Lung (tissue), 12 donors: ENCODE measurements around the gene USP54. TPM values are rescaled to one million over a fixed set of nuclear protein-coding genes. Genes with fewer than 3 reads are reported as not detected.
"Not testable (repeated sequence)": the region's sequence is repeated elsewhere in the genome, so short reads cannot be mapped to it uniquely, and the experiment has no call there.

Source experiments
- ATAC-seq: fragments of 200-7000 bp; cut with Tn5 transposase; one replicate; pipeline ENCODE4 v1.9.1; 2020; ENCODE audit warnings: moderate number of reproducible peaks; ENCODE audit not compliant: insufficient read depth, low FRiP score
- DNase-seq, 3 donors: peaks; one replicate each; pipeline ENCODE4 v3.0.0-alpha.2; 2013 to 2017
- H3K27ac ChIP-seq, 2 donors: one replicate each; pipeline ENCODE4 v1.5.1; 2013; ENCODE audit warnings: mild to moderate bottlenecking in 2 of 2, moderate library complexity in 2 of 2, control low read depth in 1 of 2, inconsistent platforms in 1 of 2, low read depth in 1 of 2, low read length in 1 of 2
- H3K27me3 ChIP-seq, 3 donors: one replicate each; pipeline ENCODE4 v1.5.1; 2013; ENCODE audit warnings: low read length in 2 of 3; ENCODE audit not compliant: control insufficient read depth in 3 of 3, insufficient read depth in 3 of 3
- H3K36me3 ChIP-seq, 4 donors: one replicate each; pipeline ENCODE4 v1.5.1; 2013; ENCODE audit warnings: low read length in 4 of 4, mild to moderate bottlenecking in 1 of 4, moderate library complexity in 1 of 4; ENCODE audit not compliant: control insufficient read depth in 4 of 4, insufficient read depth in 4 of 4
- H3K4me1 ChIP-seq, 5 donors: one replicate each; pipeline ENCODE4 v1.5.1; 2013; ENCODE audit warnings: low read length in 5 of 5, mild to moderate bottlenecking in 2 of 5, moderate library complexity in 1 of 5; ENCODE audit not compliant: control insufficient read depth in 5 of 5, insufficient read depth in 5 of 5
- H3K4me3 ChIP-seq: one replicate; pipeline ENCODE4 v1.5.1; 2013; ENCODE audit warnings: mild to moderate bottlenecking, control low read depth, moderate library complexity
- H3K9ac ChIP-seq, 2 donors: one replicate each; pipeline ENCODE4 v1.5.1; 2013; ENCODE audit warnings: low read length in 2 of 2, control low read depth in 1 of 2; ENCODE audit not compliant: insufficient read depth in 1 of 2
- H3K9me3 ChIP-seq, 4 donors: one replicate each; pipeline ENCODE4 v1.5.1; 2013; ENCODE audit warnings: low read length in 3 of 4, mild to moderate bottlenecking in 1 of 4, moderate library complexity in 1 of 4; ENCODE audit not compliant: control insufficient read depth in 4 of 4, insufficient read depth in 3 of 4
- WGBS, 2 donors: extraction: QIAGEN DNeasy Blood & Tissue Kit; methylation state at CpG; one replicate each; pipeline ENCODE4 v1.1.7; 2013; 5-methylcytosine and 5-hydroxymethylcytosine counted together
- polyA plus RNA-seq, 2 donors: library from polyadenylated mRNA; stranded (reverse); fragments of 200-250 nt; gene quantifications; one replicate each; pipeline ENCODE4 v1.2.1, GENCODE V29; 2013
- total RNA-seq, 2 donors: library from RNA; depleted of rRNA in 1 of 2; stranded (reverse); fragments of >200 nt in 1 of 2; gene quantifications; one replicate each; pipeline ENCODE4 v1.2.1, GENCODE V29; 2014 to 2021
- TF ChIP-seq, protein P1 (sequence below): IDR thresholded peaks from 2 replicates; pipeline ENCODE4 v1.5.1; 2012; ENCODE audit warnings: mild to moderate bottlenecking; ENCODE audit errors: control extremely low read depth, extremely low read depth
- donor health status: control.
- donor health status: control.
- donor health status: Bipolar disorder and iron deficiency.
- donor health status: healthy.
- donor health status: DM: yes; HTN: yes; CAD: no.

The USP54 gene
- total and polyA plus RNA-seq, 4 donors, result 19.7 to 165 (median 62.9) TPM

DNA sequence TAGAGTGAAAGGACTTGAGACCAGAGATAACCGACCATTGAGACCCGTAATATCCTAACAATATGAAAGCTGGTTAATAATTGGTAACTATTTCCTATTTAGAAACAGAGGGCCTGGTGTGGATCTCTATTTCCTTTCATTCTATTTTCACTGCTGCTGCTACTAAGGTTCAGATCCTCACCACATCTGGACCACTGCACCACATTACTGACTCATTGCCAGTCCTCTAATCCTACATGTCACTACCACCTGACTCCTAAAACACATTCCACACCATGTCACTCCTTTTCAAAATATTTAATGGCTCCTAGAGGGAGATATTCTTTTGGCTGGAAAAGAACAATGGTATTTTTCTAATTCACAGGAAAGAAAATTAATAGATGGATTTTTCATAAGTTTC, 6.4 kb downstream of the USP54 start:
- ATAC-seq (no peak), DNase-seq (no peak)
- H3K9ac ChIP-seq, result no peak overlapping the region
- H3K27ac ChIP-seq, result peak overlapping the region in 1 of 2 donors; percentile 31
- H3K9me3 ChIP-seq, result no peaks in the 10 kb centered on the region
- no peaks in the 10 kb centered on the region for H3K27me3 ChIP-seq
- TF ChIP-seq, protein P1, sequence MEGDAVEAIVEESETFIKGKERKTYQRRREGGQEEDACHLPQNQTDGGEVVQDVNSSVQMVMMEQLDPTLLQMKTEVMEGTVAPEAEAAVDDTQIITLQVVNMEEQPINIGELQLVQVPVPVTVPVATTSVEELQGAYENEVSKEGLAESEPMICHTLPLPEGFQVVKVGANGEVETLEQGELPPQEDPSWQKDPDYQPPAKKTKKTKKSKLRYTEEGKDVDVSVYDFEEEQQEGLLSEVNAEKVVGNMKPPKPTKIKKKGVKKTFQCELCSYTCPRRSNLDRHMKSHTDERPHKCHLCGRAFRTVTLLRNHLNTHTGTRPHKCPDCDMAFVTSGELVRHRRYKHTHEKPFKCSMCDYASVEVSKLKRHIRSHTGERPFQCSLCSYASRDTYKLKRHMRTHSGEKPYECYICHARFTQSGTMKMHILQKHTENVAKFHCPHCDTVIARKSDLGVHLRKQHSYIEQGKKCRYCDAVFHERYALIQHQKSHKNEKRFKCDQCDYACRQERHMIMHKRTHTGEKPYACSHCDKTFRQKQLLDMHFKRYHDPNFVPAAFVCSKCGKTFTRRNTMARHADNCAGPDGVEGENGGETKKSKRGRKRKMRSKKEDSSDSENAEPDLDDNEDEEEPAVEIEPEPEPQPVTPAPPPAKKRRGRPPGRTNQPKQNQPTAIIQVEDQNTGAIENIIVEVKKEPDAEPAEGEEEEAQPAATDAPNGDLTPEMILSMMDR, result no peak
- H3K4me1 ChIP-seq, result peaks cover 0 to 29% (median 7%) of the 10 kb centered on the region in 5 donors
- no peak overlapping the region for H3K4me3 ChIP-seq
- no peaks in the 10 kb centered on the region for H3K36me3 ChIP-seq
- WGBS, 2 donors, result 71 to 72% methylated on average over 2 of the region's 2 CpGs

- no peak overlapping the region for H3K9ac ChIP-seq
- TF ChIP-seq, protein P1, result no peak
- no peak for DNase-seq
- H3K27me3 ChIP-seq, result no peaks in the 10 kb centered on the region
- WGBS, 2 donors, result 97 to 98% methylated on average over 2 of the region's 2 CpGs
- H3K27ac ChIP-seq, result no peak overlapping the region
- ATAC-seq, result no peak
- H3K36me3 ChIP-seq, result no peaks in the 10 kb centered on the region
- H3K4me1 ChIP-seq, result peaks cover 3 to 17% (median 8%) of the 10 kb centered on the region in 5 donors
- no peak overlapping the region for H3K4me3 ChIP-seq
- H3K9me3 ChIP-seq, result no peaks in the 10 kb centered on the region
These were observed 9.2 kb downstream of the USP54 start for GRCh38 chr10:73581918-73582317.

GRCh38 chr10:73578927-73579326, 12.2 kb downstream of the USP54 start:
- peaks cover 1 to 22% (median 13%) of the 10 kb centered on the region in 5 donors for H3K4me1 ChIP-seq
- not testable (repeated sequence) for H3K4me3 ChIP-seq, H3K27me3 ChIP-seq, H3K36me3 ChIP-seq, H3K9me3 ChIP-seq, H3K9ac ChIP-seq, H3K27ac ChIP-seq, ATAC-seq, DNase-seq
- 84 to 96% methylated on average over 6 of the region's 6 CpGs for WGBS, 2 donors

- DNase-seq, result peak; percentile 81 to 92 (median 82)
- Histone ChIP-seq H3K27ac (peak overlapping the region in 1 of 2 donors; percentile 90), H3K36me3 (no peaks in the 10 kb centered on the region), H3K9me3 (no peaks in the 10 kb centered on the region), H3K4me3 (no peak overlapping the region), H3K9ac (peak overlapping the region in 1 of 2 donors; percentile 3), H3K4me1 (peaks cover 1 to 22% (median 13%) of the 10 kb centered on the region in 5 donors), H3K27me3 (no peaks in the 10 kb centered on the region)
- ATAC-seq, result peak; percentile 72
- TF ChIP-seq, protein P1, result no peak
- WGBS, 2 donors, result 70 to 79% methylated on average over 1 of the region's 1 CpG
These were observed 13.4 kb downstream of the USP54 start for GRCh38 chr10:73577788-73578187.
